B cell (primary cell): Measurements from ENCODE around the gene SOX8. TPM values are rescaled to one million over a fixed set of nuclear protein-coding genes. Genes with fewer than 3 reads are reported as not detected.

Experiments used
- ATAC-seq: fragments of 200-7000 bp; cut with Tn5 transposase; one replicate; pipeline ENCODE4 v1.10.0; 2021; ENCODE audit warnings: low read depth, mild to moderate bottlenecking, moderate number of reproducible peaks, moderate library complexity
- CTCF ChIA-PET: fragments of 350-600 bp; sonication (Branson Sonifier 250); formaldehyde crosslinking; loops from one replicate; lab custom pipeline; 2021; ENCODE audit warnings: antibody characterized with exemption, inconsistent platforms; lab: Charles Lee
- POLR2A ChIA-PET: fragments of 350-600 bp; sonication (Branson Sonifier 250); formaldehyde crosslinking; loops from one replicate; lab custom pipeline; 2021; ENCODE audit warnings: antibody characterized with exemption; lab: Charles Lee
- DNase-seq: peaks from one replicate; pipeline ENCODE4 v3.0.0; 2013
- H2AFZ ChIP-seq: 2 replicates; pipeline ENCODE4 v1.6.1; 2012; ENCODE audit warnings: mild to moderate bottlenecking, low read depth, low read length; ENCODE audit not compliant: insufficient read depth, poor library complexity, severe bottlenecking
- H3K27ac ChIP-seq, 2 donors: 1 replicate in 1 of 2; 2 replicates in 1 of 2; pipeline ENCODE4 v1.5.1; 2012 to 2013; ENCODE audit warnings: low read length in 2 of 2, mild to moderate bottlenecking in 2 of 2, moderate library complexity in 1 of 2
- H3K27me3 ChIP-seq, 4 experiments: fragments of 200-600 bp in 1 of 4; sonication (generic) in 1 of 4; replicated peaks in 1 of 4; 1 replicate in 2 of 4; 2 replicates in 2 of 4; pipeline versions ENCODE4 v1.6.1 to v1.7.0; 2013 to 2016; ENCODE audit warnings: low read length in 3 of 4, mild to moderate bottlenecking in 2 of 4, mixed read lengths in 1 of 4, moderate library complexity in 1 of 4; ENCODE audit not compliant: insufficient read depth in 4 of 4, control insufficient read depth in 3 of 4; ENCODE audit errors: control extremely low read depth in 1 of 4
- H3K36me3 ChIP-seq, 2 experiments: replicated peaks in 1 of 2; 1 replicate in 1 of 2; 2 replicates in 1 of 2; pipeline versions ENCODE4 v1.6.1 to v1.7.1; 2013; ENCODE audit warnings: low read length in 1 of 2; ENCODE audit not compliant: insufficient read depth in 2 of 2, control insufficient read depth in 1 of 2; ENCODE audit errors: control extremely low read depth in 1 of 2, extremely low read depth in 1 of 2
- H3K4me1 ChIP-seq, 2 donors: fragments of 200-600 bp in 1 of 2; sonication (generic) in 1 of 2; 1 replicate in 1 of 2; 2 replicates in 1 of 2; pipeline versions ENCODE4 v1.5.1 to v1.6.1; 2013 to 2017; ENCODE audit warnings: low read length in 2 of 2; ENCODE audit not compliant: control insufficient read depth in 2 of 2, insufficient read depth in 2 of 2
- H3K4me2 ChIP-seq: replicated peaks from 2 replicates; pipeline ENCODE3; 2012; ENCODE audit warnings: mild to moderate bottlenecking, low read depth, low read length; ENCODE audit not compliant: poor library complexity, severe bottlenecking
- H3K4me3 ChIP-seq, 5 experiments: fragments of 200-600 bp in 1 of 5; sonication (generic) in 1 of 5; 1 replicate in 3 of 5; 2 replicates in 2 of 5; pipeline versions ENCODE4 v1.5.1 to v1.7.0; 2011 to 2016; ENCODE audit warnings: low read length in 4 of 5, mild to moderate bottlenecking in 4 of 5, low read depth in 2 of 5, control low read depth in 1 of 5, moderate library complexity in 1 of 5; ENCODE audit not compliant: insufficient read depth in 1 of 5; ENCODE audit errors: control extremely low read depth in 1 of 5, extremely low read depth in 1 of 5
- H3K79me2 ChIP-seq: fragments of 200-600 bp; sonication (generic); one replicate; pipeline ENCODE4 v1.6.0; 2016; ENCODE audit warnings: low read length; ENCODE audit not compliant: control insufficient read depth, insufficient read depth
- H3K9ac ChIP-seq: fragments of 200-600 bp; sonication (generic); 2 replicates; pipeline ENCODE4 v1.6.1; 2017; ENCODE audit warnings: mild to moderate bottlenecking, low read length, moderate library complexity
- H3K9me3 ChIP-seq, 3 donors: one replicate each; pipeline versions ENCODE4 v1.6.1 to v1.7.1; 2013; ENCODE audit warnings: low read length in 2 of 3; ENCODE audit not compliant: control insufficient read depth in 2 of 3, insufficient read depth in 1 of 3; ENCODE audit errors: control extremely low read depth in 1 of 3
- H4K20me1 ChIP-seq: 2 replicates; pipeline ENCODE4 v1.6.0; 2012; ENCODE audit warnings: mild to moderate bottlenecking, low read length; ENCODE audit not compliant: insufficient read depth, control insufficient read depth, poor library complexity, severe bottlenecking
- H3K27ac Mint-ChIP-seq: one replicate; pipeline ENCODE4 v1.8.0; 2021; ENCODE audit warnings: mixed read lengths
- H3K27me3 Mint-ChIP-seq: one replicate; pipeline ENCODE4 v1.8.0; 2021; ENCODE audit warnings: mixed read lengths
- H3K4me1 Mint-ChIP-seq: one replicate; pipeline ENCODE4 v1.8.0; 2021; ENCODE audit warnings: mixed read lengths
- H3K4me3 Mint-ChIP-seq: one replicate; pipeline ENCODE4 v1.8.0; 2021; ENCODE audit warnings: mixed read lengths
- H3K9me3 Mint-ChIP-seq: one replicate; pipeline ENCODE4 v1.8.0; 2022; ENCODE audit warnings: mixed read lengths; ENCODE audit not compliant: insufficient read depth
- EZH2 ChIP-seq: IDR thresholded peaks from 2 replicates; pipeline ENCODE4 v1.6.1; 2012; ENCODE audit warnings: borderline replicate concordance, low read depth, mild to moderate bottlenecking, moderate library complexity, low read length; ENCODE audit not compliant: insufficient read depth, poor library complexity, severe bottlenecking
- WGBS: methylation state at CpG from one replicate; pipeline ENCODE4 v1.1.5; 2013; ENCODE audit warnings: missing lambda C conversion rate; ENCODE audit not compliant: insufficient coverage; 5-methylcytosine and 5-hydroxymethylcytosine counted together
- intact Hi-C: fragments of 100-400 bp; cut with micrococcal nuclease; formaldehyde crosslinking; loops from one replicate; pipeline ENCODE4 v1.10.0; 2022
- polyA plus RNA-seq: library from polyadenylated mRNA; depleted of rRNA; stranded (reverse); fragments of >200 nt; gene quantifications from 2 replicates; pipeline ENCODE4 v1.2.3, GENCODE V29; 2012
- total RNA-seq, 2 donors: library from RNA; stranded (reverse); fragments of 120-200 nt in 1 of 2; gene quantifications; 1 replicate in 1 of 2; 2 replicates in 1 of 2; pipeline versions ENCODE4 v1.2.3 to v1.2.4, GENCODE V29; 2013 to 2022
- TF ChIP-seq, protein P1 (sequence below): fragments of 200-600 bp; IDR thresholded peaks from one replicate; pipeline ENCODE4 v1.8.0; 2022; ENCODE audit warnings: antibody characterized with exemption, mild to moderate bottlenecking

SOX8 gene
- total and polyA plus RNA-seq, 2 donors (not counting 1 experiment from before 2014, with no cell fraction given), result 0.03 to 1.2 TPM

DNA sequence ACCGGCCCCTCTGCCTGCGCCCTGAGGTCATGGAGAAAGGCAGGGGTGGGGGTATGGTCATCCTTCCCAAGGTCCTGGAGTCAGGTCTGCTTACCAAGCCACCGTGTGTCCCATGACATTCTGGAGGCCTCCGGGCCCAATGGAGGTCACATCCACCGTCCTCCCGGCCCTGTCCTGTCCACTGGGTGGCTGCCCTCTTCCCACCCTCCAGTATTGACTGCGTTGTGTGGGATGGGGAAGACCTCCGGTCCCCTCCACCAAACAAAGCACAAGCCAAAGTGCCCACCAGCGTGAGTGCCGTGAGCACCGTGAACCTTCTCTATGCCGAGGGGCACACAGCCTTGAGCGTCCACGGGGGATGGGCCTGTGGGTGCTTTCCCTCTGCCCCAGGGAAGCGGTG, 48.0 kb upstream of the SOX8 start:
- H4K20me1 ChIP-seq, result no peaks in the 10 kb centered on the region
- H3K4me3 ChIP-seq, result no peak overlapping the region
- H3K4me1 ChIP-seq, result no peaks in the 10 kb centered on the region
- H3K27me3 ChIP-seq, result no peaks in the 10 kb centered on the region
- 95% methylated on average over 12 of the region's 15 CpGs for WGBS
- no peak overlapping the region for H3K4me2 ChIP-seq
- TF ChIP-seq, protein P1, sequence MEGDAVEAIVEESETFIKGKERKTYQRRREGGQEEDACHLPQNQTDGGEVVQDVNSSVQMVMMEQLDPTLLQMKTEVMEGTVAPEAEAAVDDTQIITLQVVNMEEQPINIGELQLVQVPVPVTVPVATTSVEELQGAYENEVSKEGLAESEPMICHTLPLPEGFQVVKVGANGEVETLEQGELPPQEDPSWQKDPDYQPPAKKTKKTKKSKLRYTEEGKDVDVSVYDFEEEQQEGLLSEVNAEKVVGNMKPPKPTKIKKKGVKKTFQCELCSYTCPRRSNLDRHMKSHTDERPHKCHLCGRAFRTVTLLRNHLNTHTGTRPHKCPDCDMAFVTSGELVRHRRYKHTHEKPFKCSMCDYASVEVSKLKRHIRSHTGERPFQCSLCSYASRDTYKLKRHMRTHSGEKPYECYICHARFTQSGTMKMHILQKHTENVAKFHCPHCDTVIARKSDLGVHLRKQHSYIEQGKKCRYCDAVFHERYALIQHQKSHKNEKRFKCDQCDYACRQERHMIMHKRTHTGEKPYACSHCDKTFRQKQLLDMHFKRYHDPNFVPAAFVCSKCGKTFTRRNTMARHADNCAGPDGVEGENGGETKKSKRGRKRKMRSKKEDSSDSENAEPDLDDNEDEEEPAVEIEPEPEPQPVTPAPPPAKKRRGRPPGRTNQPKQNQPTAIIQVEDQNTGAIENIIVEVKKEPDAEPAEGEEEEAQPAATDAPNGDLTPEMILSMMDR, result no peak
- no peak for TF ChIP-seq EZH2
- no peaks in the 10 kb centered on the region for H3K9me3 ChIP-seq
- H2AFZ ChIP-seq, result no peak overlapping the region
- H3K4me3 Mint-ChIP-seq, result no peak overlapping the region
- POLR2A ChIA-PET, result no interaction called here
- DNase-seq (no peak), ATAC-seq (no peak)
- H3K9me3 Mint-ChIP-seq, result no peaks in the 10 kb centered on the region
- no peak overlapping the region for H3K27ac ChIP-seq
- CTCF ChIA-PET, result no interaction called here
- no peaks in the 10 kb centered on the region for H3K27me3 Mint-ChIP-seq
- no peak overlapping the region for H3K9ac ChIP-seq
- H3K4me1 Mint-ChIP-seq, result no peaks in the 10 kb centered on the region
- H3K36me3 ChIP-seq, result peaks cover 0 to 7% of the 10 kb centered on the region in 2 experiments
- no peaks in the 10 kb centered on the region for H3K79me2 ChIP-seq
- H3K27ac Mint-ChIP-seq, result no peak overlapping the region
- intact Hi-C loops, result no loop called here

DNA sequence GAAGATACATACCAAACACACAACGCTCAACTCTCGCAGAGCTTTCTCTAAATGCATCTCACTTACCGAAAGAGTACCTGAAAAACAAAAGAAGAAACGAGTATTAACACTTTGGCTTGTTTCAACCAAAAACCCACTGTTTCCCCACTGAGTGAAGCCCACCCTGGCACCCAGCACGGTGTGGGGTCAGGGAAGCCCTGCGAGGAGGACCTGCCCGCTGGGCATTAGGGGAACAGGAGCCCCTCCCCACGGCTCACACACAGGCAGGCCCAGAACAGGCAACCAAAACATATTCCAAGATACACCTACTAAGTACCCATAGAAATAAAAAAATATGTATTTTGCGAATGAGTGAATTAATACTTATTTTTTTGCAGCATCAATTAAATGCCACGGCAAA, 47.4 kb upstream of the SOX8 start:
- Mint-ChIP-seq H3K4me1 (no peaks in the 10 kb centered on the region), H3K4me3 (no peak overlapping the region), H3K27me3 (no peaks in the 10 kb centered on the region), H3K9me3 (no peaks in the 10 kb centered on the region), H3K27ac (no peak overlapping the region)
- 100% methylated on average over 3 of the region's 10 CpGs for WGBS
- ATAC-seq (no peak), DNase-seq (no peak)
- intact Hi-C loops, result no loop called here
- peaks cover 0 to under 1% (median 0%) of the 10 kb centered on the region in 3 donors for H3K9me3 ChIP-seq
- no peak overlapping the region for H3K4me3 ChIP-seq
- CTCF ChIA-PET, result no interaction called here
- POLR2A ChIA-PET, result no interaction called here
- TF ChIP-seq, protein P1, result no peak
- TF ChIP-seq EZH2, result no peak
- no peaks in the 10 kb centered on the region for H4K20me1 ChIP-seq
- no peak overlapping the region for H2AFZ ChIP-seq
- no peaks in the 10 kb centered on the region for H3K27me3 ChIP-seq
- no peaks in the 10 kb centered on the region for H3K4me1 ChIP-seq
- no peak overlapping the region for H3K4me2 ChIP-seq
- no peak overlapping the region for H3K9ac ChIP-seq
- H3K79me2 ChIP-seq, result no peaks in the 10 kb centered on the region
- H3K27ac ChIP-seq, result no peak overlapping the region
- peaks cover 0 to 7% of the 10 kb centered on the region in 2 experiments for H3K36me3 ChIP-seq
